Measurements from ENCODE around the gene ECHS1. TPM values are rescaled to one million over a fixed set of nuclear protein-coding genes. Genes with fewer than 3 reads are reported as not detected.
A peak's percentile ranks its signal among the peaks of the same experiment; 100 is the strongest.

Gene ECHS1
- total RNA-seq, 1 donor: 56.1 TPM

- H3K36me3 ChIP-seq (ENCODE audit: insufficient read depth, low read length): peaks cover 67% of the 10 kb centered on the region
- no peak for DNase-seq (ENCODE audit: insufficient read length, low spot score, missing footprints)
- no peak overlapping the region for H3K27ac ChIP-seq (ENCODE audit: low read depth, low read length)
- peaks cover 5% of the 10 kb centered on the region for H4K20me1 ChIP-seq (ENCODE audit: insufficient read depth, low read length)
- H3K27me3 ChIP-seq (ENCODE audit: insufficient read depth, low read length): no peaks in the 10 kb centered on the region
- no peaks in the 10 kb centered on the region for H3K9me3 ChIP-seq (ENCODE audit: low read depth, low read length)
- H3K4me2 ChIP-seq (ENCODE audit: insufficient read depth, low read length): no peak overlapping the region
- no peak overlapping the region for H3K4me3 ChIP-seq (ENCODE audit: insufficient read depth, low read length)
- no peak overlapping the region for H2AFZ ChIP-seq (ENCODE audit: low read length)
- peaks cover 4% of the 10 kb centered on the region for H3K4me1 ChIP-seq (ENCODE audit: insufficient read depth, low read length)
- H3K79me2 ChIP-seq (ENCODE audit: insufficient read depth, low read length): peaks cover 66% of the 10 kb centered on the region
- TF ChIP-seq, protein P1, sequence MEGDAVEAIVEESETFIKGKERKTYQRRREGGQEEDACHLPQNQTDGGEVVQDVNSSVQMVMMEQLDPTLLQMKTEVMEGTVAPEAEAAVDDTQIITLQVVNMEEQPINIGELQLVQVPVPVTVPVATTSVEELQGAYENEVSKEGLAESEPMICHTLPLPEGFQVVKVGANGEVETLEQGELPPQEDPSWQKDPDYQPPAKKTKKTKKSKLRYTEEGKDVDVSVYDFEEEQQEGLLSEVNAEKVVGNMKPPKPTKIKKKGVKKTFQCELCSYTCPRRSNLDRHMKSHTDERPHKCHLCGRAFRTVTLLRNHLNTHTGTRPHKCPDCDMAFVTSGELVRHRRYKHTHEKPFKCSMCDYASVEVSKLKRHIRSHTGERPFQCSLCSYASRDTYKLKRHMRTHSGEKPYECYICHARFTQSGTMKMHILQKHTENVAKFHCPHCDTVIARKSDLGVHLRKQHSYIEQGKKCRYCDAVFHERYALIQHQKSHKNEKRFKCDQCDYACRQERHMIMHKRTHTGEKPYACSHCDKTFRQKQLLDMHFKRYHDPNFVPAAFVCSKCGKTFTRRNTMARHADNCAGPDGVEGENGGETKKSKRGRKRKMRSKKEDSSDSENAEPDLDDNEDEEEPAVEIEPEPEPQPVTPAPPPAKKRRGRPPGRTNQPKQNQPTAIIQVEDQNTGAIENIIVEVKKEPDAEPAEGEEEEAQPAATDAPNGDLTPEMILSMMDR (IDR thresholded peaks at IDR 0.05; ENCODE audit: extremely low read depth, low read depth, low read length): no peak
Measured at GRCh38 chr10:133397938-133398337, 24.8 kb upstream of the ECHS1 start.

DNA sequence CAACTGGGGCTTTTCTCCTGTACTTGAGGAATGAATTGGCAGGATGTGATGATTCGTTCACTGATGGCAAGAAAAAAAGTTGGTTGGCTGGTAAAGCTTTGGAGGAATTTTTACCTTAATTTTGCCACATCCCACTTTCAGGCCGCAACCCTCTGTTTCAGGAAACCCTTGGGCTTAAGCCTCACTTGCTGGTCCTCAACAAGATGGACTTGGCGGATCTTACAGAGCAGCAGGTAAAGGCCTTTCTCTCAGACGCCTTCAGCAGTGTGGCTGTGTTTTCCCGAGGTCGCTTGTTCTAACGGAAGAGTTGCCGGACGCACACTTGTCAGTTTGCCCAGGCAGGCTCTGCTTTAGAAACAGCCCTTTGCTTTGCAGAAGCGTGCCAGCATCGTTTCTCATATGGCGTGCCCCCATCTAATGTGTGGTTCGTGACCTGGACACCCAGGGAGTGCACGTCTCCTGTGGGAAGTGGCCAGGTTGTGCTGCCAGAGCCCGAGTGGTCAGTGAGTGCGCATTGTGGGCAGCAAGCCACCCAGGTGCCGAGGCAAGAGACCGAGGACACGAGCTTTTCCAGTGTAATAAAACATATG, 23.0 kb upstream of the ECHS1 start:
- Histone ChIP-seq H3K79me2 (ENCODE audit: insufficient read depth, low read length) (peaks cover 61% of the 10 kb centered on the region), H3K36me3 (ENCODE audit: insufficient read depth, low read length) (peaks cover 50% of the 10 kb centered on the region)

GRCh38 chr10:133394801-133395221, 21.7 kb upstream of the ECHS1 start:
- peak overlapping the region; percentile 84 for H2AFZ ChIP-seq (ENCODE audit: low read length)
- H3K27ac ChIP-seq (ENCODE audit: low read depth, low read length): peak overlapping the region; percentile 83
- H3K4me3 ChIP-seq (ENCODE audit: insufficient read depth, low read length): peak overlapping the region; percentile 98
- no peaks in the 10 kb centered on the region for H3K9me3 ChIP-seq (ENCODE audit: low read depth, low read length)
- H3K4me1 ChIP-seq (ENCODE audit: insufficient read depth, low read length): peaks cover 4% of the 10 kb centered on the region
- no peaks in the 10 kb centered on the region for H3K27me3 ChIP-seq (ENCODE audit: insufficient read depth, low read length)
- peaks cover 2% of the 10 kb centered on the region for H4K20me1 ChIP-seq (ENCODE audit: insufficient read depth, low read length)
- peaks cover 51% of the 10 kb centered on the region for H3K79me2 ChIP-seq (ENCODE audit: insufficient read depth, low read length)
- H3K4me2 ChIP-seq (ENCODE audit: insufficient read depth, low read length): peak overlapping the region; percentile 94
- DNase-seq (ENCODE audit: insufficient read length, low spot score, missing footprints): no peak
- H3K36me3 ChIP-seq (ENCODE audit: insufficient read depth, low read length): peaks cover 38% of the 10 kb centered on the region
- TF ChIP-seq, protein P1 (IDR thresholded peaks at IDR 0.05; ENCODE audit: extremely low read depth, low read depth, low read length): no peak

More for the DNA sequence above, 23.0 kb upstream of the ECHS1 start:
- H3K4me1 ChIP-seq (ENCODE audit: insufficient read depth, low read length): peaks cover 4% of the 10 kb centered on the region
- no peak overlapping the region for H3K27ac ChIP-seq (ENCODE audit: low read depth, low read length)
- H3K4me3 ChIP-seq (ENCODE audit: insufficient read depth, low read length): no peak overlapping the region
- H2AFZ ChIP-seq (ENCODE audit: low read length): no peak overlapping the region
- H3K4me2 ChIP-seq (ENCODE audit: insufficient read depth, low read length): no peak overlapping the region
- H3K27me3 ChIP-seq (ENCODE audit: insufficient read depth, low read length): no peaks in the 10 kb centered on the region
- peaks cover 5% of the 10 kb centered on the region for H4K20me1 ChIP-seq (ENCODE audit: insufficient read depth, low read length)
- TF ChIP-seq, protein P1 (IDR thresholded peaks at IDR 0.05; ENCODE audit: extremely low read depth, low read depth, low read length): no peak
- H3K9me3 ChIP-seq (ENCODE audit: low read depth, low read length): no peaks in the 10 kb centered on the region
- no peak for DNase-seq (ENCODE audit: insufficient read length, low spot score, missing footprints)

GRCh38 chr10:133394064-133394663, 21.0 kb upstream of the ECHS1 start, which contains the start of gene MTG1:
TSS of gene MTG1 (plus strand) at chr10:133394157. CDS start at chr10:133394221, 64 bp downstream.
- Histone ChIP-seq H3K4me3 (ENCODE audit: insufficient read depth, low read length) (peak within 1 kb of the TSS; percentile 98), H4K20me1 (ENCODE audit: insufficient read depth, low read length) (peaks cover 2% of the 10 kb centered on the region), H3K4me1 (ENCODE audit: insufficient read depth, low read length) (peaks cover 4% of the 10 kb centered on the region), H3K4me2 (ENCODE audit: insufficient read depth, low read length) (peak within 1 kb of the TSS; percentile 94), H3K27ac (ENCODE audit: low read depth, low read length) (peak within 1 kb of the TSS; percentile 83), H3K36me3 (ENCODE audit: insufficient read depth, low read length) (peaks cover 34% of the 10 kb centered on the region), H3K79me2 (ENCODE audit: insufficient read depth, low read length) (peaks cover 46% of the 10 kb centered on the region), H3K27me3 (ENCODE audit: insufficient read depth, low read length) (no peaks in the 10 kb centered on the region), H2AFZ (ENCODE audit: low read length) (peak within 1 kb of the TSS; percentile 84), H3K9me3 (ENCODE audit: low read depth, low read length) (no peaks in the 10 kb centered on the region)
- peak; percentile 100 for DNase-seq (ENCODE audit: insufficient read length, low spot score, missing footprints)
- TF ChIP-seq, protein P1 (IDR thresholded peaks at IDR 0.05; ENCODE audit: extremely low read depth, low read depth, low read length): no peak
